ENCODE data around the gene FAM163B.
"Not testable (repeated sequence)": the region's sequence is repeated elsewhere in the genome, so short reads cannot be mapped to it uniquely, and the experiment has no call there.

Gene FAM163B

GRCh38 chr9:133566817-133567216 is 42.4 kb downstream of the FAM163B start:
- Histone ChIP-seq H3K4me1 (ENCODE audit: control insufficient read depth, insufficient read depth, low read length) (no peaks in the 10 kb centered on the region), H3K27me3 (ENCODE audit: control insufficient read depth, insufficient read depth, low read length) (no peaks in the 10 kb centered on the region)

GRCh38 chr9:133566382-133566781 is 42.8 kb downstream of the FAM163B start:
- H3K4me1 ChIP-seq (ENCODE audit: control insufficient read depth, insufficient read depth, low read length): no peaks in the 10 kb centered on the region
- no peaks in the 10 kb centered on the region for H3K36me3 ChIP-seq (ENCODE audit: control insufficient read depth, insufficient read depth, low read length)
- no peak overlapping the region for H3K9ac ChIP-seq (ENCODE audit: low read depth, low read length)
- H3K4me3 ChIP-seq (ENCODE audit: low read depth, low read length): no peak overlapping the region
- H3K9me3 ChIP-seq (ENCODE audit: control insufficient read depth, insufficient read depth, low read length): no peaks in the 10 kb centered on the region
- no peaks in the 10 kb centered on the region for H3K27me3 ChIP-seq (ENCODE audit: control insufficient read depth, insufficient read depth, low read length)

More at GRCh38 chr9:133566817-133567216, 42.4 kb downstream of the FAM163B start:
- H3K4me3 ChIP-seq (ENCODE audit: low read depth, low read length): no peak overlapping the region
- no peak overlapping the region for H3K9ac ChIP-seq (ENCODE audit: low read depth, low read length)
- H3K9me3 ChIP-seq (ENCODE audit: control insufficient read depth, insufficient read depth, low read length): no peaks in the 10 kb centered on the region
- no peaks in the 10 kb centered on the region for H3K36me3 ChIP-seq (ENCODE audit: control insufficient read depth, insufficient read depth, low read length)

GRCh38 chr9:133564451-133565116 is 44.6 kb downstream of the FAM163B start:
- H3K9me3 ChIP-seq (ENCODE audit: control insufficient read depth, insufficient read depth, low read length): no peaks in the 10 kb centered on the region
- no peaks in the 10 kb centered on the region for H3K4me1 ChIP-seq (ENCODE audit: control insufficient read depth, insufficient read depth, low read length)
- H3K9ac ChIP-seq (ENCODE audit: low read depth, low read length): no peak overlapping the region
- H3K4me3 ChIP-seq (ENCODE audit: low read depth, low read length): no peak overlapping the region
- H3K27me3 ChIP-seq (ENCODE audit: control insufficient read depth, insufficient read depth, low read length): no peaks in the 10 kb centered on the region
- no peaks in the 10 kb centered on the region for H3K36me3 ChIP-seq (ENCODE audit: control insufficient read depth, insufficient read depth, low read length)

- H3K27me3 ChIP-seq (ENCODE audit: control insufficient read depth, insufficient read depth, low read length); H3K4me1 ChIP-seq (ENCODE audit: control insufficient read depth, insufficient read depth, low read length); H3K36me3 ChIP-seq (ENCODE audit: control insufficient read depth, insufficient read depth, low read length); H3K9ac ChIP-seq (ENCODE audit: low read depth, low read length); H3K4me3 ChIP-seq (ENCODE audit: low read depth, low read length); H3K9me3 ChIP-seq (ENCODE audit: control insufficient read depth, insufficient read depth, low read length): not testable (repeated sequence)
Measured at GRCh38 chr9:133563814-133564213, 45.4 kb downstream of the FAM163B start.

GRCh38 chr9:133563291-133563796 is 45.8 kb downstream of the FAM163B start:
- Histone ChIP-seq H3K9ac (ENCODE audit: low read depth, low read length) (no peak overlapping the region), H3K4me1 (ENCODE audit: control insufficient read depth, insufficient read depth, low read length) (peaks cover 3% of the 10 kb centered on the region), H3K36me3 (ENCODE audit: control insufficient read depth, insufficient read depth, low read length) (no peaks in the 10 kb centered on the region), H3K4me3 (ENCODE audit: low read depth, low read length) (no peak overlapping the region), H3K27me3 (ENCODE audit: control insufficient read depth, insufficient read depth, low read length) (no peaks in the 10 kb centered on the region), H3K9me3 (ENCODE audit: control insufficient read depth, insufficient read depth, low read length) (no peaks in the 10 kb centered on the region)

GRCh38 chr9:133562611-133563290 is 46.4 kb downstream of the FAM163B start:
- Histone ChIP-seq H3K36me3 (ENCODE audit: control insufficient read depth, insufficient read depth, low read length) (no peaks in the 10 kb centered on the region), H3K4me1 (ENCODE audit: control insufficient read depth, insufficient read depth, low read length) (peaks cover 3% of the 10 kb centered on the region), H3K27me3 (ENCODE audit: control insufficient read depth, insufficient read depth, low read length) (no peaks in the 10 kb centered on the region), H3K9ac (ENCODE audit: low read depth, low read length) (no peak overlapping the region), H3K9me3 (ENCODE audit: control insufficient read depth, insufficient read depth, low read length) (no peaks in the 10 kb centered on the region), H3K4me3 (ENCODE audit: low read depth, low read length) (no peak overlapping the region)

GRCh38 chr9:133561976-133562554 is 47.1 kb downstream of the FAM163B start:
- no peak overlapping the region for H3K9ac ChIP-seq (ENCODE audit: low read depth, low read length)
- no peaks in the 10 kb centered on the region for H3K27me3 ChIP-seq (ENCODE audit: control insufficient read depth, insufficient read depth, low read length)
- H3K4me3 ChIP-seq (ENCODE audit: low read depth, low read length): no peak overlapping the region
- no peaks in the 10 kb centered on the region for H3K9me3 ChIP-seq (ENCODE audit: control insufficient read depth, insufficient read depth, low read length)
- peaks cover 3% of the 10 kb centered on the region for H3K4me1 ChIP-seq (ENCODE audit: control insufficient read depth, insufficient read depth, low read length)
- H3K36me3 ChIP-seq (ENCODE audit: control insufficient read depth, insufficient read depth, low read length): no peaks in the 10 kb centered on the region

- H3K9ac ChIP-seq (ENCODE audit: low read depth, low read length): no peak overlapping the region
- peaks cover 2% of the 10 kb centered on the region for H3K36me3 ChIP-seq (ENCODE audit: control insufficient read depth, insufficient read depth, low read length)
- H3K27me3 ChIP-seq (ENCODE audit: control insufficient read depth, insufficient read depth, low read length): no peaks in the 10 kb centered on the region
Measured at GRCh38 chr9:133560944-133561343, 48.2 kb downstream of the FAM163B start.

GRCh38 chr9:133560311-133560710 is 48.9 kb downstream of the FAM163B start:
- Histone ChIP-seq H3K9me3 (ENCODE audit: control insufficient read depth, insufficient read depth, low read length) (no peaks in the 10 kb centered on the region), H3K27me3 (ENCODE audit: control insufficient read depth, insufficient read depth, low read length) (no peaks in the 10 kb centered on the region), H3K36me3 (ENCODE audit: control insufficient read depth, insufficient read depth, low read length) (peaks cover 2% of the 10 kb centered on the region), H3K4me1 (ENCODE audit: control insufficient read depth, insufficient read depth, low read length) (peaks cover 3% of the 10 kb centered on the region), H3K4me3 (ENCODE audit: low read depth, low read length) (no peak overlapping the region), H3K9ac (ENCODE audit: low read depth, low read length) (no peak overlapping the region)

More at GRCh38 chr9:133560944-133561343, 48.2 kb downstream of the FAM163B start:
- Histone ChIP-seq H3K9me3 (ENCODE audit: control insufficient read depth, insufficient read depth, low read length) (no peaks in the 10 kb centered on the region), H3K4me1 (ENCODE audit: control insufficient read depth, insufficient read depth, low read length) (peaks cover 3% of the 10 kb centered on the region), H3K4me3 (ENCODE audit: low read depth, low read length) (no peak overlapping the region)

GRCh38 chr9:133558191-133559126 is 50.7 kb downstream of the FAM163B start:
- no peak overlapping the region for H3K4me3 ChIP-seq (ENCODE audit: low read depth, low read length)
- no peaks in the 10 kb centered on the region for H3K27me3 ChIP-seq (ENCODE audit: control insufficient read depth, insufficient read depth, low read length)
- H3K9ac ChIP-seq (ENCODE audit: low read depth, low read length): no peak overlapping the region
- H3K9me3 ChIP-seq (ENCODE audit: control insufficient read depth, insufficient read depth, low read length): no peaks in the 10 kb centered on the region
- peaks cover 2% of the 10 kb centered on the region for H3K36me3 ChIP-seq (ENCODE audit: control insufficient read depth, insufficient read depth, low read length)
- H3K4me1 ChIP-seq (ENCODE audit: control insufficient read depth, insufficient read depth, low read length): peaks cover 3% of the 10 kb centered on the region

- no peak overlapping the region for H3K4me3 ChIP-seq (ENCODE audit: low read depth, low read length)
- peaks cover 2% of the 10 kb centered on the region for H3K36me3 ChIP-seq (ENCODE audit: control insufficient read depth, insufficient read depth, low read length)
- H3K4me1 ChIP-seq (ENCODE audit: control insufficient read depth, insufficient read depth, low read length): peaks cover 3% of the 10 kb centered on the region
- H3K9me3 ChIP-seq (ENCODE audit: control insufficient read depth, insufficient read depth, low read length): no peaks in the 10 kb centered on the region
- no peak overlapping the region for H3K9ac ChIP-seq (ENCODE audit: low read depth, low read length)
- no peaks in the 10 kb centered on the region for H3K27me3 ChIP-seq (ENCODE audit: control insufficient read depth, insufficient read depth, low read length)
Measured at GRCh38 chr9:133557581-133557980, 51.6 kb downstream of the FAM163B start.
